NCI-H748 (cell line): Measurements from ENCODE around the gene CHST11.

Experiments used
- DNase-seq: peaks from one replicate; lab custom pipeline; 2025; ENCODE audit not compliant: unreplicated experiment; lab: John Stamatoyannopoulos, UW

The CHST11 gene

DNA sequence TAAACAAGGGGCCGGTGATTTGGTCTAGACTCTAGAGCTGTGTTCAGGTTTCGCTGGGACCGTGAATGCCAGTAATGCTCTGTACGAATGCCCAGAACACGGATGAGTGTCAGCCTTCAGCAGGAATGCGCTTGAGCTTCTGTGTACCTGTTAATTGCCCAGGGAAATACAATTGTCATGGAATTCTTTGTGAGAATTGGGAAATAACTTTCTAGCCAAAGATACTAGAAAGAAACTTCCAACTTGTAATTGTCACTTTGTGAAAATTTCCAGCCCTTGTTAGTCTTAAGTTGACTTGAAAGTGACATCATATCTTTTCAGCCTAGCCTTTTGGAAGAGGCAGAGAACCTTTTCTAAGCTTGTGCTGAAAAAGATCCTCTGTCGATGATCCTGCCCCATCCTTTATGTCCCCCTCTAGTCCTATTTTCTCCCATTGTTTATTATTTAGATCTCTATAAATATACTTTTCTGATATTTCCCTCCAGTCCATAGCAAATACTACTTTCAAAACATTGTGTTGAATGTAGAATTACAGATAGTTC is 2.7 kb downstream of the CHST11 start:
- DNase-seq, result no peak

DNA sequence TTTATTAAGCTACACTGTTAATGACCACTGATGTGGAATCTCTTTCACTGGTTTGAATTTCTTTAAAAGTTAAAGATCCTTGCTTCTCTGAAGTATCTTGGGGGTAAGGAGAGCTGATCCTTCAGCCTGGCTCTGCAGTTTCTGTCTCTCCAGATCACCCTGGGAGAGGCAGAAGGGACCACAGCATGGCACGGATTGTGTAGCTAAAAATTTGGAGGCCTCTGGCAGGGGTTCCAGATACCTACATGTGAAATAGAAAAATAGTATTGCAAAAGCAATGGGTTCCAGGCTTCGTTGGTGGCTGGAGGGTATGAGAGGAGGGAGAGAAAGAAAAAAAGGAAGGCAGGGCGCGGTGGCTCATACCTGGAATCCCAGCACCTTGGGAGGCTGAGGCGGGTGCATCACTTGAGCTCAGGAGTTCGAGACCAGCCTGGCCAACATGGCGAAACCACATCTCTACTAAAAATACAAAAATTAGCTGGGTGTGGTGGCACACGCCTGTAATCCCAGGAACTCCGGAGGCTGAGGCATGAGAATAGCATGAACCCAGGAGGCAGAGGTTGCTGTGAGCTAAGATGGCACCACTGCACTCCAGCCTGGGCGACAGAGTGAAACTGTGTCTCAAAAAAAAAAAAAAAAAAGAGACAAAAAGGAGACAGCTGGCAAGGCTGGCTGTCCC is 3.4 kb downstream of the CHST11 start:
- no peak for DNase-seq

DNA sequence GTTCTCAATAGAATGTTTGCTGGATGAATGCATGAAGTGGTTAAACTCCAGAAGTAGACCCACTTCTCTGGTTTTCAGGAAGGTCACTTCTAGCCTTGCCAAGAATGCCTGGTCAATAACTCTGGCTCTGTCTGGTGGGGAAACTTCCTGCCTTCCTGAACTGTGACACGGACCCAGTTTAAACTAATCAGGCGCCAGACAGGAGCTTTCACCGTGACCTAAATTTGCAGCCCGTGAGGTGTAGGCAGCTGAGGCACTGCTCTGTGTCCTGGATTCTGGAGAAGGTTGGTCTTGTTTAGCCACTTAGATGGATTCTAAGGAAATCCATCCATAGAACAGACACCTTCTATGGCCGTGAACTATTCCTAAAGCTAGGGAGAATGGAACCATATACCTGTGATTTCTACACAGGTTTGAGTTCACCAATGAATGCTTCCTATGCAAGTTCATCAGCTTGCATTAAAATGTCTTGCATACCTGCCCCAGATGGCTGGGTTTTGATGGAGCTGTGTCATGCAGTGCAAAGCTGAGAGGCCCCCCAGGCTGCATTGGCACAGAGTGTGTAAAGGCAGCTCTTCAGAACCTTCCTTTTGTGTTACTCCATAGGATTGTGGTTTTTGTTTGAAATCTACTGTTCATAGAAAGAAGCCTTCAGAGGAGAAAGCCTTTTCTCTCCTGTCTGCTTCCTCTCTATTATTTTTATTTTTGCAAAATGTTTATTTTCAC is 4.4 kb downstream of the CHST11 start:
- DNase-seq, result no peak

DNA sequence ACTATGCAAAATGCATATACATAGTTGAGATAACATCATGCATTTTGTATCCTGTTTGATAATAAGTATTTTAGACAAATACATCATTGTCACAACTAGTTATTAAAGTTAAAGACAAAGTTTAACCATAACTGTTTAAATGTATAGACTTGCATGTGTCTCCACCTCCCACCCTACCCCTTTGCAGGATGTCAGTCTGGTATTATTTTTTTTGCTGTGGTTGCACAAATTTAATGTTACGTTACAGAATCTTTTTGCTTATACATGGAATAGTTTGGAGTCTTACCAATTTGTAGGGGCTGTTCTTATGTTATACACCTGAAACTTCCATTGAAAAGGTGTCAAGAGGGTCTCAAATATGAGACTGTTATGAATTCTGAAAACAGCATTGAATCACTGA is 5.6 kb downstream of the CHST11 start:
- DNase-seq, result no peak

DNA sequence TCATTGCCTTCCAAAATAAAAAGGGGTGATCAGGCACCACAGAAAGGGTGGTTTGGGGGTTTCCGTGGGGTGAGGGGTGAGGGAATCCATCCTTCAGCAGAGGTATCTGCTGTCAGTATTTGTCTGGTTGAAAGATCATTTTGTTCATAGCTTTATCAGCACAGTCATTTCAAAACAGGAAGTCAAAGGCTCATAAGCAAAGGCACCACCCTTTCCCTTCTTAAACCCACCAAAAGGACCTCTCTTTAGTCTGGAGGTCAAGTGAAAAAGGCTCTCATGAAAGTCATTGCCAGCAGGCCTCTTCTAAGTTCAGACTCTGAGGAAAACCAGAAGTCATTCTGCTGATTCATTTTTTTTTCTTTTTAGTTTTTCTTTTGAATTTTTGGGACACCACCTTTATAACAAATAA is 6.2 kb downstream of the CHST11 start:
- DNase-seq, result no peak

DNA sequence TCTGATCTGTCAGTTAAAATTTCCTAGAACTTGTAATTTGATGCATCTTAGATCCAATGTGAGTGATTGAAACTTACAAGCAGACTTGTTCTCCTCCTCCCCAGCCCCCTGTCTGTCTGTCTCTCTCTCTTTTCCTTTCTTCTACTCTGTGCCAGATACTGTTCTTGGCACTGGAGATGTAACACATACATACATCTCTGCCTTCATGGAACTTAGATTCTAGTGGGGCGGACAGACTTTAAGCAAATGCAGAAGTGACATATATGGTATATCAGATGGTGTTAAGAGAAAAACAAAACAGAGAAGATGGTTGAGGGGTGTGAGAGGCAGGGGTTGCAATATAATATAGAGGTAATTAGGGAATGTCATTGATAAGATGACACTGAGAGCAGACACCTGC is 6.6 kb downstream of the CHST11 start:
- DNase-seq, result no peak

DNA sequence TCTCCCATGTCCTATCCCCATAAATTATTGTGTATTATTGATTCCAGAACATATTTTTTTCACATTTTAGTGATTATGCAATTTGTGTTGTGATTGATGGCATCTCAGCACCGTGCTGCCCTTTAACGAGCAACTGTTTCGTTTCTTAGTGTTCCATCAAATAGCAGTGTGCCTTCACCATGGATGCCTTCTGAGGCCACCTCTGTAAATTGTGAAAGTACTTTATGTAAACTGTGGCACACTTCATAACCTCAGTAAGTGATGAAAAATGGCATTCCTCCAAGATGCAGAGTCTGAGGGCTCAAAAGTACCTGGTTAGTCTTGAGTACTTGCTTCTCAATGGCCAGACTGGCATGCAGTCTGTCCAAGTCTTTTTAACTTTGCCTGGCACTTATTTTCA is 8.2 kb downstream of the CHST11 start:
- DNase-seq, result no peak

DNA sequence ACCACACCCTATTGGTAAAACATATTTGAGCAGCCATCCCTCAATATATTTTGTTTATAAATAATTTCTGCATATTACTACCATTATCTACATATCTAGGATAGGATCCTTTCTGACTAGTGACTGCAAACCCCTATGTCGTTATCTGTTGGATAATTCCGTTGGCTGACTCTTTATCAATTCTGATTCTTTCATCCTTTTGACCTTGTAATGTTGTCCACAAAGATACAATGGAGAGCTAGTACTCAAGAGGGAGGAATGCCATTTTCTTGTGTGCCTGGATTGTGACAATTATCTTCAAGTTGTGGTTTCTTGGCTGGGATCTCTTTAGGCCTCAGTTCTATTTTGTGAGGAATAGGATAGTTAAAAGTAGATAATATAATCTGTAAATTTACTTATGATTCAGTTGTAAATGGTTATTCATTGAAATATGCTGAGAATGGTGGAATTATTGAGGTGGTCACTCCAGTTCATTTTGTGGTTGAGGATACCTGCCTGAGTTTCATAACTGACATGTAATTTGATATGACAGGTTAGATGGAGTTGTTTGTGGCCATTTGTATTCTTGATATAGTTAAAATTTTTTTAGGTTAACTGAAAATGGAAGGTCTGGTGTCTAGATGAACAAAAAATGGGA is 10.1 kb downstream of the CHST11 start:
- DNase-seq, result no peak

DNA sequence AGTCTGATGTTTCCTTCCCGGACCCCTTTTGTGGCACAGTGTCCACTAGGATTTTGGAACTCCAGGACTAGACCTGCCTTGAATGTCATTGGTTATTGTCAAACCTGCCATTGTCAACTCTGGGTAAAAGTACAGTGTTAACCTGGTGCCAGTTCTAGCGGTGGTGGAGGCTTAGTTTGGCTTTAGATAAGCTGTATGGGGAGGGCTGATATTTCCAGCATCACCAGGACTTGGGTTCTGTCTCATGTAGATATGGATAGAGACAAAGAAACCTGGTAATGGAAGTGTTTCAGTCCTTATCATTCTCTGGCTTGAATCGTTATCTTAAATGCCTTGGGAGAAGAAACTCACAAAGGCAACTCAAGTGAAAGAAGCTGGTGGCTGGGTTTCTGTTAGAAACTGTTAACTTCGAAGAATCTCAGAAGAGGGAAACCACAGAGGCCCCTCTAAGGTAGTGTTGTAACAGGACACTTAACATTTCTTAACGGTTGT is 10.6 kb downstream of the CHST11 start:
- no peak for DNase-seq

DNA sequence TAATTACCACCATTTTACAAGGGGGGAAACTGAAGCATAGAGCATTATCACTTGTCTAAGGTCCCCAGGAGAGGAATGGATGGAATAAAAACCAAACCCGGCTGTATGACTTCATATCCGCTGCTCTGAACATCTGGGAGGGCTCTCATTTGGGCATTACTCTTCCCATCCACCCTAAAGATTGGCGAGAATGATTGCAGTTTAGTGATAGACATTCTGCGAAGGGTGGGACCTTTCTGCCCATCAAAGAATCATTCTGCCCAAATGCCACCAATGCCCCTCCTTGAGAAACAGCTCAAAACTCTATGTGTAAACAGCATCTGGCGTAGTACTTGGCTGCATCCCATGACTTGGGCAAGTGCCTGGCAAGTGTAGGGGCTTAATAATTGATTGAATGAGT is 11.6 kb downstream of the CHST11 start:
- no peak for DNase-seq

DNA sequence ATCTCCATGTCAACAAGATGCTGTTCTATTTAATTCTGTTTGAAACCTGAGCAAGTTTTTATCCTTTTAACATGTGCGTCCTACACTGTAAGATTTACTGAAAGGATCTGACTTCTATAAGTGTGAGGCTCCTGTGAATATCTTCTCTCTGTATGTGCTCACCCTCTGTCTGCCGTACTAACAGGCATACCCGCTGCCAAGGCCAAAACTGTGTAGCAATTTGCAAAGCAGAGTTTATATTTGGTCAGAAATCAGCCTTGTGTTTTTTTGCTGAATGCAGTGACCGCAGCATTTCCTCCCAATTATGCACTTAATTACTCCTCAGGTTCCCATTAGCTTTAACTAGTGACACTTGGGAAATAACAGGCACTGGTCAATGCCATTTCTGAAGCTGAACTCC is 12.3 kb downstream of the CHST11 start:
- DNase-seq, result no peak

DNA sequence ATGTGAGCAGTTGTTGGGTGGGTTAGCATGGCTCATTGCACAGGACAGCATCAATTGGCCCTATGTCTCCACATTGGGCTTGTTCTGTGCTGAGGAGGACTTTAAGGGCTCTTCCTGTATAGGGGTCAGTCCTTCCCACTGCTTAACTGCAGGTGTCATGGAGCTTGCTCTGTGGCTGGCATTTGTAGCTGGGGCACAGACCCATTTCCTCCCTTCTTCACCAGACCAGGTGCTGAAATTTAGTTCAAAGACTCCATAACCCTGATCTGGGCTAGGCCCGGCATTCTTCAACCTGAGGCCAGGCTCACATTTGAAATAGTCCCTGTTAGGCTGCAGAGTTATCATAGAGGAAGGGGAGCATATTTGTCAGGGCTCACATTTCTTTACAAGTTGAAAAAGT is 12.8 kb downstream of the CHST11 start:
- DNase-seq, result no peak

DNA sequence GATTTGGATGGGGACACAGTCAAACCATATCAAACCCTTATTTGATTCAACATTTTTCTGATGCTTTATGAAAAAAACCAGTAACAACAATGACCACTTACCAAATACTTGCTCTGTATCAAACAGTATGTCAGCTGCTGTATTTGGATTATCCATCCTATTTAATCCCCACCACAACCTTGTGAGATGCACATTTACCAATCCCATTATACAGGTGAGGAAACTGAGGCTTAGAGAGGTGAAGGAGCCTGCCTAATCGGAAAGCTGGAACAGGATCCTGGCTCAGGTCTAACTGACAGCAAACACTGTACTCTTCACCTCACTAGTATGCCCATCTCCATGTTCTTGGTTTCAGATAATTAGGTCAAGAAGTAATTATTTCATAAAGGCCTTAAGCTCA is 13.8 kb downstream of the CHST11 start:
- no peak for DNase-seq

DNA sequence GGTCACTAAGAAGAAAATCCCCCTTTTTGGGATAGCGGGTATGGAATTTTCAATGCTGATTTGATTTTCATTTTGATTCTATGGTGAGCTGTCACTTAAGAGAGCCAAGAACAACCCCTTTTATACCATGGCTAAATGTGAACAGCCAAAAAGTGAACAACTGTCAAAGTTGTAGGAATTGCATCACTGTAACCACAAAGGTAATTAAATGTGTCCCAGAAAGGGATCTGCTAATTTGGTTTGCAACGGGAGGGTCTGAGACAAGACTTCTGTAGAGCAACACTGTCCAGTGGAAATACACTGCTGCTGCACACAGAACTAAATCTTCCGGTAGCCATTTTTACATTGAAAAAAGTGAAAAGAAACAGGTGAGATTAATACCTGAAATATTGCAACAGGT is 14.6 kb downstream of the CHST11 start:
- DNase-seq, result no peak

DNA sequence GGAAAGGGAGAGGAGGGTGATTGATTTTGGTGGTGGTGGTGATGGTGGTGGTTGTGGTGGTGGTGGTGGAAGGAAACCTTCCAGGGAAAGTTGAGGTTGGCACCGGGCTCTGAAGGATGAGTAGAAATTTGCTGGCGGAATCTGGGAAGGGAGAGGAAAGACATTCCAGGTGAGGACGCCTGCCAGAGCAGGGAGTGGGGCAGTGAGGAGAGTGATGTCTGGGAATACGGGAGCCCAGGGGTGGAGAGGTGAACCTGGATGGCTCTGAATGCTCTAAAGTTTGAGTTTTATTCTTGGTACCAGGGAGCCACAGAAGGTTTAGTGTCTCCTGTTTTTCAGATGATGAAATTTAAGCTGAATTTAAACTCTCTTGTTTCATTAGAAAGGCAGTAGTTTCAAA is 16.0 kb downstream of the CHST11 start:
- DNase-seq, result no peak

DNA sequence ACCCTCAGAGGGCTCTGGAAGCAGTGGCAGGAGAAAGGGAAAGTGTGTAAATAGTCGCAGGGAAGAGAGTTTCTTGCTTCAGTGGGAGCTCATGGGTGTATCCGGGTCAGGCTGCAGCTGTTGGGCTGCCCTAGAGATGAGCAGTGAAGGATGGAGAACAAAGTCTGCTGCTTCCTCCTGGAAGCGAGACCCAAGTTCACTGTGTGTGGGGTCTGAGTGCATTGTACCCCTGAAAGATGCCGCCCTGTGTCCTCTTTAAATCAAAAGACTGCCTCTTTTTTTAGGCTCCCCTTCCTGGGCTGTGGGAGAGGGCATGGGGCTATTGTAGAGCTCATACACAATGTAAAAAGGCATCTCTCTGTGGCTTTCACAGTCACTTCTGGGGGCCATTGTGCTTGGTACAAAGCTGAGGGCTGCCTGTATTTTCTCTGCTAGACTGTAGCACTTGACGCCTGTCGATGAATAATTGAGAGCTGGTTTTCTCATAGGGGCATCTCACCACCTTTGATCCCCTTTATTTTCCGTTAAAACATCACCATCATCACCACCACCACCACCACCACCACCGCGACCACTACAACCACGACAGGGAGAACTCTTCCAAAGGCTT is 16.7 kb downstream of the CHST11 start:
- peak; percentile 8 for DNase-seq

DNA sequence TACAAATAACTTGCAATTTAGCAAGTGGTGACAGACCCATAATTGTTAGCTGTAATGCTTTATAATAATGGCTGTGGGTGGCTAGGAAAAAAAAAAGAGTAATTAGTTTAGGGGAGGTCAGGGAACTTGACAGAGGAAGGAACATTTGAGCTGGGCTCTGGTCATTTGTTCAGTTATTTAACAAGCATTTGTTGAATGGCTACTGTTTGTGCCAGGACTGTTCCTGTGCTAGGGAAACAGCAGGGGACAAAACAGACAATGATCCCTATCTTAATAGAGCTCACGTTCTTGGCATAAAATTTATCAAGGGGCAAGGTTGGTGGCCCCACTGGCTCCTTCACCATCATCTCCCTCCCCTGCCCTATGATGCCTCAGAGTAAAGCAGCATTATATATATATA is 18.5 kb downstream of the CHST11 start:
- DNase-seq, result peak; percentile 96

DNA sequence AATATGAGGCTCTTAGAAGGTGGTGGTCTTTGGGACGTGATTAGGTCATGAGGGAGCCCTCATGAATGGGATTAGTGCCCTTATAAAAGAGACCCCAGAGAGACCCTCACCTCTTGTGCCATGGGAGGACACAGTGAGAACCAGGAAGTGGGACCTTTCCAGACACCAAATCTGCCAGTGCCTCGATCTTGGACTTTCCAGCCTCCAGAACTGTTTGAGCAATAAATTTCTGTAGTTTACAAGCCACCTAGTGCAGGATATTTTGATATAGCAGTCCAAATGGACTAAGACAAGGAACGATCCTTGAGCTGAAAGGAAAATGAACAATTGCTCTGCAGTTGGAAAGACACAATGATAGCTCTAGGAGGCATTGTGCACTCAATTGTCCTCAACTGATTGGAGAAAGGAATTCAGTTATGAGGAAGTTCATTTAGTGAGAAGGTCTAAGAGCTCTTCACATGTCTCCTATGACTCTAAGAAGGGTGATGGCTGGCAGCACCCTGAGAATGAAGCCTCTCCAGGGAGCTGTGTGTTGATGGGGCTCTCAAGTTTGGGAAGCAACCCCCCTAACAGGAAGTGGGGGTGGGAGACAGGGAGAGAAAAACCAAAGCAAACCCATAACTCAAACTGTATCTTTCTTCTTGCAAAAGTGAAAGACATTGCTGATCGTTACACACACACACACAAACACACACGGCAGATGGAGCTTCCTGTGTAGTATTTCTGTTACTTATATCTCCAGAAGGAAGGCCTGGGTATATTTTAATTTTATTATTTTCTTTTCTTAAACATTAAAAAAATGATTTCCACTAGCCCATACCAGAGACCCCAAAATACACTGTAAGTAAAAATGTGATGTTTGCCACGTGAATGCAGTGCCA is 21.0 kb downstream of the CHST11 start:
- DNase-seq, result no peak

DNA sequence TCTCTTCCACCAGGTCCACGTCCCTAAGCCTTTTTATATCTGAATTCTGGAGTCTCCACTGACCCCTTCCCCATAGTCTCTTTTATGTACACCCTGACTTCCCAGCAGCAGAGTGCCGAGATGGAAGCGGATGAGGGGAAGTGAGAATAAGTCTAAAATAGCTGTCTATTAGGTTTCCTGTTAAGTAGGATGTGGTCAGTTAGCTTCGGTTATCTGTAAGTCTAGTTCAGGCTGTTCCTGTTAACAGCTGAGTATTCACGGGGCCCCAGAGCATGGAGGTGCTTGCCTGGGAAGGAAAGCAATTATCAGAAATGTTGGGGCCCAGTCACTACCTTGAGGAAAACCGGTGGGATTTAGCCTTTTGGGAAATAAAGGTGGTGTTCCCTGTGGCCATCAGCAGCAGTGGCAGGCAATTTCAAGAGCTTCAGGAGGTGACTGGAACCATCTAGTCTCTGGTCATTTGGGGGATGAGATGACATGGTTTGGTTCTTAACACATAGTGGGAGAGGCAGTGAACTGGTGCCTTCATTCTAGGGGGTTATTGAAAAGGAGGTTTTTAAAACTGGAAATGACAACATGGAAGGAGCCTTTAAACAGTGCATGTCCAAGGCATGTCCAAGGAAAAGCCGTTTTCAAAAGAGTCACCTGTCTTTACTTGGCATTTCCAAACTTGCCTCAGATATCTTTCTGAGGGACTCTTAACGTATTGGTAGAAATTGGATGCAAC is 21.8 kb downstream of the CHST11 start:
- DNase-seq, result no peak

DNA sequence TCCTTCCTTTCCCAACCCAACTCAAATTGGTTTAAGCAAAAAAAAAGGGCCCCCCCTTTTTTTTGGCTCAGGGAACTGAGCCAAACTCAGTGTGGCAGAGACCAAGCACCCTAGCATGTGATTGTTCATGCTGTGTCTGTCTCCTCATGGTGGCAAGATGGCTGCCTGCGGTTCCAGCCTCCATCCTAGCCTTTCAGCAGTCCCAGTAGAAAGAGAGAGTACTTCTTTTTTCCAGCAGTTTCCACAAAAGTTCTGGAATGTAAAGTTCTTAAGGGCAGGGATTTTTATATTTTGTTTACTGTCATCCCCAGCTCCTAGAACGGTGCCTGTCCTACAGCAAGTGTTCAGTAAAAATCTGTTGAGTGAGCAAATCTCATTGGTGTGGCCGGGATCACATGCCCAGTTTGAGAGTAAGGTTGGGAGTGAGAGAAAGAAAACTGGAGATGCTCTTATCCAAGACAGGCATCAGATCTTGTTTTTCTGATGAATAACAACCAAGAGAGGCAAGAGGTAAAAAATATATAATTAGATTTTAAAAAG is 22.4 kb downstream of the CHST11 start:
- no peak for DNase-seq
